ENCODE data around the gene FAM47E.
A peak's percentile ranks its signal among the peaks of the same experiment; 100 is the strongest.

FAM47E gene

DNA sequence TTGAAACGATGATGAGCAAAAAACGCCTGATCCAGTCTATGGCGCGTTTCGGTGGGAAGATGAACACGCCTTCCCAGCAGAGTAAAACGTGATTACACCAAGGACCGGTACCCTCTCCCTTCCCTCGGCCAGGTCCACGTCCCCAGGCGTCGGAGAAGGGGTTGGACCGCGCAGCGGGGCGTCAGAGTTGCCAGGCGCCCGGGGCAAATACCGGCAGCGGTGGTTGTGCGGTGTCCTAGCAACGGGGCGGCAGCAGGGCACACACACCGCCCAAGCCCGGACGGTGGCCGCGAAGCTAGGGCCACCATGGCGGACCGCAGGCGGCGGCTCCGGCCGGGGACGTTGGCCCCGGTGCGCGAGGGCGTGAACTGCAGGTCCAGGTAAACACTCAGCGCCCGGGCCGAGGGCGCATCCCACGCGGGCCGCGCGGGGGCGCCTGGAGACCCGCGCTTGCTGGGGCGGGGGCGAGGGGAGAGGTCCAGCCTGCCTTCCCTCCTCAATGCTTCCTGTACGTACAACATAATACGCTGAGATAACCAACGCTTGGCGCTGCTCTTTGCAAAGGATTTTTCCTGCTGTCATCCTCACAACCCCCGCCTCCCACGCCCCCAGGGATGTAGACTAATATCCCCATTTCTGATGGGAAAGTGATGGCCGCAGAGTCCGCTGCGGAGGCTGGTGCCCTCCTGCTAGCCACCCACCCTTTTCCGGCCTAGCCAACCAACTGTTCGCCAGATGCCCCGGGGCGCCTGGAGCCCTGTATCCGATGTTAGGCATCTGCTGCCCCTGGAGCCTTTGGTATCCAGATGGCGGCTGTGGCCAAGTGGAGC lies at the start of gene FAM47E:
TSS of gene FAM47E (plus strand) at position 281 of the 830 bp plus-strand sequence. CDS start at position 307, 26 bp downstream.
- Mint-ChIP-seq H3K9me3 (no peaks in the 10 kb centered on the region), H3K4me1 (peaks cover 8% of the 10 kb centered on the region), H3K36me3 (no peaks in the 10 kb centered on the region), H3K4me3 (peak within 1 kb of the TSS; percentile 78), H3K27ac (no peak within 1 kb of the TSS), H3K27me3 (peaks cover 88% of the 10 kb centered on the region)
- ATAC-seq, result peak; percentile 74

GRCh38 chr4:76203541-76203940 lies 48.0 kb upstream of the FAM47E start:
- H3K27me3 Mint-ChIP-seq, result no peaks in the 10 kb centered on the region
- no peaks in the 10 kb centered on the region for H3K9me3 Mint-ChIP-seq
- no peak overlapping the region for H3K27ac Mint-ChIP-seq
- no peak overlapping the region for H3K4me3 Mint-ChIP-seq
- no peak for ATAC-seq
- no peaks in the 10 kb centered on the region for H3K36me3 Mint-ChIP-seq
- peaks cover 38% of the 10 kb centered on the region for H3K4me1 Mint-ChIP-seq

DNA sequence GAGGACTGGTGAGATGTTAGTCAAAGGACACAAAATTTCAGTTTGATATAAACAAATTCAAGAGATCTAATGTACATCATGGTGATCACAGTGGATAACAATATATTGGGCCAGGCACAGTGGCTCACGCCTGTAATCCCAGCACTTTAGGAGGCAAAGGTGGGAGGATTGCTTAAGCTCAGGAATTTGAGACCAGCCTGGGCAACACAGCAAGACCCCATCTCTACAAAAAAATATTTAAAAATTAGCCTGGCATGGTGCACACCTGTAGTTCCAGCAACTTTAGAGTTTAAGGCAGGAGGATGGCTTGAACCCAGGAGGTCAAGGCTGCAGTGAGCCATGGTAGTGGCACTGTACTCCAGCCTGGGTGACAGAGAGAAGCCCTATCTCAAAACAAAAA lies 46.6 kb upstream of the FAM47E start:
- Mint-ChIP-seq H3K27me3 (no peaks in the 10 kb centered on the region), H3K9me3 (no peaks in the 10 kb centered on the region), H3K36me3 (no peaks in the 10 kb centered on the region), H3K27ac (no peak overlapping the region), H3K4me3 (no peak overlapping the region), H3K4me1 (peaks cover 34% of the 10 kb centered on the region)
- no peak for ATAC-seq

DNA sequence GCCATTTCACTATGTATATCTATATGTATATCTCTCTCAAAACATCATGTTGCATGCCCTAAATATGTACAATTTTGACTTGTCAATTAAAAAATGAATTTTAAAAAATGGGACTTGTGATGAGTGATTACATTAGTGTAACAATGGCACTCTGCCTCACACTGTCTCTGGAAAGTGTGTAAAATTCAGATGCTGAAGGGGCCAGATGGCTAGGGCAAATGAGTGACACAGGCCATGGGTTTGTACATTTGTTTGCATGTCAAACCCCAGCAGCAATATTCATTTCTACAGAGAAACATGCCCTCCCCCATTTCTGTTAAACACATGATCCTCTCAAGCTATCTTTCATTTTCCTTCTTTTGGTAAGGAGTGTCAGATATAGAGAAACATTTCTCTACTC lies 46.0 kb upstream of the FAM47E start:
- H3K4me3 Mint-ChIP-seq, result no peak overlapping the region
- no peak for ATAC-seq
- H3K36me3 Mint-ChIP-seq, result no peaks in the 10 kb centered on the region
- H3K4me1 Mint-ChIP-seq, result peaks cover 34% of the 10 kb centered on the region
- H3K9me3 Mint-ChIP-seq, result no peaks in the 10 kb centered on the region
- H3K27me3 Mint-ChIP-seq, result no peaks in the 10 kb centered on the region
- H3K27ac Mint-ChIP-seq, result no peak overlapping the region

- no peaks in the 10 kb centered on the region for H3K9me3 Mint-ChIP-seq
- peaks cover 35% of the 10 kb centered on the region for H3K4me1 Mint-ChIP-seq
- no peak for ATAC-seq
- H3K36me3 Mint-ChIP-seq, result no peaks in the 10 kb centered on the region
- H3K4me3 Mint-ChIP-seq, result no peak overlapping the region
- no peak overlapping the region for H3K27ac Mint-ChIP-seq
- H3K27me3 Mint-ChIP-seq, result no peaks in the 10 kb centered on the region
Observed at GRCh38 chr4:76206222-76206942, 45.1 kb upstream of the FAM47E start.

DNA sequence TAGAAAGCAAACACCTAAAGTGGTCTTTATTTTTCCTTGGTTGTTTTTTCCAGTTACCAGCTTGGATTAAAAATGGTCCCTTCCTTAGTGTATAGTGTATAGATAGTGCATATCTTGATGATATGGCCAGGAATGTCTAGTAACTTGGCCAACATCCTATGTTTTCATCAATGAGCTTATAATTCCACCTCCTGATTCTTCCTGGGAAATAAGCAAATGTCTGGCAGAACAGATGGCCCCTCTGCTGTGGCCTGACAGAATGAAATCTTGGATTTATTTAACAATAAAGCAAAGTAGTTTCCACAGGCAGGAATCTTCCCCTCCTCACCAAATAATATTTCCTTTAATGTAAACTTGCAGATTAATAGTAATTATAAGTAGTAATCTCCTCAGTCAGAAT lies 44.0 kb upstream of the FAM47E start:
- H3K4me3 Mint-ChIP-seq, result no peak overlapping the region
- H3K9me3 Mint-ChIP-seq, result no peaks in the 10 kb centered on the region
- H3K36me3 Mint-ChIP-seq, result no peaks in the 10 kb centered on the region
- H3K4me1 Mint-ChIP-seq, result peaks cover 46% of the 10 kb centered on the region
- no peak for ATAC-seq
- no peak overlapping the region for H3K27ac Mint-ChIP-seq
- H3K27me3 Mint-ChIP-seq, result no peaks in the 10 kb centered on the region

GRCh38 chr4:76208005-76208765 lies 43.3 kb upstream of the FAM47E start:
- no peak for ATAC-seq
- no peaks in the 10 kb centered on the region for H3K36me3 Mint-ChIP-seq
- peak overlapping the region; percentile 54 for H3K27ac Mint-ChIP-seq
- H3K9me3 Mint-ChIP-seq, result no peaks in the 10 kb centered on the region
- no peaks in the 10 kb centered on the region for H3K27me3 Mint-ChIP-seq
- H3K4me1 Mint-ChIP-seq, result peaks cover 52% of the 10 kb centered on the region
- H3K4me3 Mint-ChIP-seq, result no peak overlapping the region

DNA sequence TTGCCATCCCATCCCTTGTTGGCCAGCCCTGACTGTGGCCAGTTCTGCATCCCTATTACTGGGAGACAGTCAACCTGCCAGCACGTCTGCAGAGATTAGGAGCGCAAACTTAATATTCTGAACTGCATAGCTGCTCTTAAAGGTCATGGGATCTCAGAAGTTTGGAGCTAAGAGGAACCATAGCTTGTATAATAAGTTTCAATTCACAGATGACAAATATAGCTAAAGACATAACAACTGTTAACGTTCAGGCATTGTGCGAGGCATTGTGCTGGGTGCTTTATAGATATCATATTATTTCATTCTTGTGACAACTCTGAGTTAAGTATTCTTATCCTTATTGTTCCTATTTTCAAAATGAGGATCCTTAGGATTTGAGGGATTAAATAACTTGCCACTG lies 41.6 kb upstream of the FAM47E start:
- H3K4me3 Mint-ChIP-seq, result no peak overlapping the region
- H3K9me3 Mint-ChIP-seq, result no peaks in the 10 kb centered on the region
- peaks cover 64% of the 10 kb centered on the region for H3K4me1 Mint-ChIP-seq
- H3K27me3 Mint-ChIP-seq, result no peaks in the 10 kb centered on the region
- H3K36me3 Mint-ChIP-seq, result no peaks in the 10 kb centered on the region
- ATAC-seq, result no peak
- H3K27ac Mint-ChIP-seq, result peak overlapping the region; percentile 46

- Mint-ChIP-seq H3K4me1 (peaks cover 65% of the 10 kb centered on the region), H3K27ac (peak overlapping the region; percentile 46), H3K4me3 (no peak overlapping the region), H3K36me3 (no peaks in the 10 kb centered on the region), H3K27me3 (no peaks in the 10 kb centered on the region), H3K9me3 (no peaks in the 10 kb centered on the region)
- no peak for ATAC-seq
Observed at GRCh38 chr4:76210452-76210851, 41.1 kb upstream of the FAM47E start.

GRCh38 chr4:76211769-76212708 lies 39.5 kb upstream of the FAM47E start:
- Mint-ChIP-seq H3K4me1 (peaks cover 64% of the 10 kb centered on the region), H3K36me3 (no peaks in the 10 kb centered on the region), H3K4me3 (peak overlapping the region; percentile 89), H3K27me3 (no peaks in the 10 kb centered on the region), H3K9me3 (no peaks in the 10 kb centered on the region), H3K27ac (peak overlapping the region; percentile 81)
- no peak for ATAC-seq

GRCh38 chr4:76212851-76213414 lies 38.6 kb upstream of the FAM47E start:
- Mint-ChIP-seq H3K27ac (peak overlapping the region; percentile 81), H3K36me3 (no peaks in the 10 kb centered on the region), H3K9me3 (no peaks in the 10 kb centered on the region), H3K4me1 (peaks cover 64% of the 10 kb centered on the region), H3K4me3 (peak overlapping the region; percentile 89), H3K27me3 (no peaks in the 10 kb centered on the region)
- ATAC-seq, result peak; percentile 1

- H3K4me1 Mint-ChIP-seq, result peaks cover 57% of the 10 kb centered on the region
Observed at GRCh38 chr4:76213415-76214176, 37.9 kb upstream of the FAM47E start, which contains the start of gene SCARB2. Gene SCARB2, minus strand, starts transcription at chr4:76213824. Its CDS starts 281 bp downstream, at chr4:76213543.

GRCh38 chr4:76214177-76214675 lies 37.3 kb upstream of the FAM47E start:
- H3K4me1 Mint-ChIP-seq, result peaks cover 55% of the 10 kb centered on the region
- H3K9me3 Mint-ChIP-seq, result no peaks in the 10 kb centered on the region
- peak overlapping the region; percentile 81 for H3K27ac Mint-ChIP-seq

More at GRCh38 chr4:76213415-76214176, 37.9 kb upstream of the FAM47E start, which contains the start of gene SCARB2:
- Mint-ChIP-seq H3K36me3 (no peaks in the 10 kb centered on the region), H3K27ac (peak within 1 kb of the TSS; percentile 81), H3K4me3 (peak within 1 kb of the TSS; percentile 89), H3K9me3 (no peaks in the 10 kb centered on the region), H3K27me3 (no peaks in the 10 kb centered on the region)
- peak; percentile 91 for ATAC-seq

More at GRCh38 chr4:76214177-76214675, 37.3 kb upstream of the FAM47E start:
- peak; percentile 3 for ATAC-seq
- Mint-ChIP-seq H3K36me3 (no peaks in the 10 kb centered on the region), H3K27me3 (no peaks in the 10 kb centered on the region), H3K4me3 (peak overlapping the region; percentile 83)
